NCI-H526 treated with DMSO at 0.1 percent for 48 hours (cell line): ENCODE measurements around the gene GAREM2.
"Not testable (repeated sequence)": the region's sequence is repeated elsewhere in the genome, so short reads cannot be mapped to it uniquely, and the experiment has no call there.

ENCODE experiments used
- DNase-seq: peaks from one replicate; lab custom pipeline; 2025; lab: John Stamatoyannopoulos, UW

Gene GAREM2

GRCh38 chr2:26172871-26173775 lies at the start of gene GAREM2:
Gene GAREM2, plus strand, starts transcription at chr2:26173088. Its CDS starts 133 bp downstream, at chr2:26173221.
- no peak for DNase-seq

GRCh38 chr2:26123426-26123825 lies 49.5 kb upstream of the GAREM2 start:
- no peak for DNase-seq

- no peak for DNase-seq
Measured at GRCh38 chr2:26126074-26126473, 46.8 kb upstream of the GAREM2 start.

- DNase-seq, result no peak
Measured at GRCh38 chr2:26128176-26128575, 44.7 kb upstream of the GAREM2 start.

- DNase-seq, result no peak
Measured at GRCh38 chr2:26130763-26131162, 42.1 kb upstream of the GAREM2 start.

GRCh38 chr2:26136451-26136850 lies 36.4 kb upstream of the GAREM2 start:
- DNase-seq, result no peak

- no peak for DNase-seq
Measured at GRCh38 chr2:26139269-26140183, 33.4 kb upstream of the GAREM2 start.

GRCh38 chr2:26141145-26141769 lies 31.6 kb upstream of the GAREM2 start:
- DNase-seq, result no peak

GRCh38 chr2:26144031-26144430 lies 28.9 kb upstream of the GAREM2 start:
- peak; percentile 45 for DNase-seq

GRCh38 chr2:26144953-26145680 lies 27.8 kb upstream of the GAREM2 start:
- peak; percentile 55 for DNase-seq

GRCh38 chr2:26148501-26148900 lies 24.4 kb upstream of the GAREM2 start:
- no peak for DNase-seq

- no peak for DNase-seq
Measured at GRCh38 chr2:26150243-26150642, 22.6 kb upstream of the GAREM2 start.

- no peak for DNase-seq
Measured at GRCh38 chr2:26157580-26157979, 15.3 kb upstream of the GAREM2 start.

GRCh38 chr2:26161926-26162325 lies 11.0 kb upstream of the GAREM2 start:
- no peak for DNase-seq

GRCh38 chr2:26162963-26163362 lies 9.9 kb upstream of the GAREM2 start:
- DNase-seq, result no peak

GRCh38 chr2:26164231-26164630 lies 8.7 kb upstream of the GAREM2 start:
- no peak for DNase-seq

- DNase-seq, result no peak
Measured at GRCh38 chr2:26164641-26165211, 8.2 kb upstream of the GAREM2 start.

GRCh38 chr2:26165403-26165802 lies 7.5 kb upstream of the GAREM2 start:
- no peak for DNase-seq

GRCh38 chr2:26166541-26166940 lies 6.3 kb upstream of the GAREM2 start:
- DNase-seq, result not testable (repeated sequence)

- DNase-seq, result no peak
Measured at GRCh38 chr2:26168785-26169184, 4.1 kb upstream of the GAREM2 start.

- no peak for DNase-seq
Measured at GRCh38 chr2:26169226-26169625, 3.7 kb upstream of the GAREM2 start.
